HG03066 (cell line): ENCODE data around the gene LRRC7.
"Not testable (repeated sequence)": the region's sequence is repeated elsewhere in the genome, so short reads cannot be mapped to it uniquely, and the experiment has no call there.

Experiments used
- ATAC-seq: cut with Tn5 transposase; IDR thresholded peaks from one replicate; pipeline ENCODE4 v1.9.1; 2021; ENCODE audit warnings: low read depth; ENCODE audit not compliant: unreplicated experiment

Gene LRRC7

GRCh38 chr1:69858534-69858933 is 290.8 kb downstream of the LRRC7 start:
- ATAC-seq: no peak

GRCh38 chr1:69861641-69862040 is 293.9 kb downstream of the LRRC7 start:
- ATAC-seq: no peak

GRCh38 chr1:69862906-69863305 is 295.2 kb downstream of the LRRC7 start:
- ATAC-seq: no peak

GRCh38 chr1:69863704-69864103 is 296.0 kb downstream of the LRRC7 start:
- ATAC-seq: no peak

GRCh38 chr1:69871412-69871811 is 303.7 kb downstream of the LRRC7 start:
- ATAC-seq: no peak

- no peak for ATAC-seq
These were observed 310.6 kb downstream of the LRRC7 start for GRCh38 chr1:69878338-69878737.

GRCh38 chr1:69888016-69888415 is 320.3 kb downstream of the LRRC7 start:
- not testable (repeated sequence) for ATAC-seq

GRCh38 chr1:69888657-69889056 is 320.9 kb downstream of the LRRC7 start:
- ATAC-seq: no peak

GRCh38 chr1:69898403-69898947 is 330.8 kb downstream of the LRRC7 start:
- no peak for ATAC-seq

GRCh38 chr1:69911301-69911801 is 343.6 kb downstream of the LRRC7 start:
- no peak for ATAC-seq

GRCh38 chr1:69913977-69914376 is 346.3 kb downstream of the LRRC7 start:
- ATAC-seq: no peak

- no peak for ATAC-seq
These were observed 347.4 kb downstream of the LRRC7 start for GRCh38 chr1:69914976-69915765.

GRCh38 chr1:69919129-69919921 is 351.6 kb downstream of the LRRC7 start:
- ATAC-seq: no peak

GRCh38 chr1:69919922-69920273 is 352.2 kb downstream of the LRRC7 start:
- no peak for ATAC-seq

- ATAC-seq: no peak
These were observed 352.7 kb downstream of the LRRC7 start for GRCh38 chr1:69920426-69920825.

GRCh38 chr1:69921486-69921885 is 353.8 kb downstream of the LRRC7 start:
- ATAC-seq: no peak

- not testable (repeated sequence) for ATAC-seq
These were observed 360.5 kb downstream of the LRRC7 start for GRCh38 chr1:69928234-69928633.

GRCh38 chr1:69929308-69930057 is 361.8 kb downstream of the LRRC7 start:
- no peak for ATAC-seq

- no peak for ATAC-seq
These were observed 362.7 kb downstream of the LRRC7 start for GRCh38 chr1:69930396-69930795.

- no peak for ATAC-seq
These were observed 365.0 kb downstream of the LRRC7 start for GRCh38 chr1:69932760-69933159.

GRCh38 chr1:69940231-69940630 is 372.5 kb downstream of the LRRC7 start:
- ATAC-seq: no peak
